ENCODE results near the gene DDX54. TPM values are rescaled to one million over a fixed set of nuclear protein-coding genes. Genes with fewer than 3 reads are reported as not detected.
A peak's percentile ranks its signal among the peaks of the same experiment; 100 is the strongest.

DDX54 gene
- total RNA-seq, 4 donors from 2014 or later, result 42.4 to 67.0 (median 51.8) TPM

GRCh38 chr12:113186033-113186365 is 721 bp upstream of the DDX54 start:
- TF ChIP-seq CTCF (IDR thresholded peaks at IDR 0.05), result no peak
- ATAC-seq (ENCODE audit: low FRiP score) (no peak), DNase-seq (ENCODE audit: low spot score) (no peak)

- DNase-seq (ENCODE audit: low spot score), result peak; percentile 57
- no peak for TF ChIP-seq CTCF (IDR thresholded peaks at IDR 0.05)
- peak; percentile 90 for ATAC-seq (ENCODE audit: low FRiP score)
These were observed 438 bp downstream of the DDX54 start for GRCh38 chr12:113184900-113185179.

GRCh38 chr12:113184098-113184899 is 979 bp downstream of the DDX54 start:
- no peak for TF ChIP-seq CTCF (IDR thresholded peaks at IDR 0.05)
- peak; percentile 62 for ATAC-seq (ENCODE audit: low FRiP score)

GRCh38 chr12:113183030-113183589 is 2.2 kb downstream of the DDX54 start:
- DNase-seq (ENCODE audit: low spot score), result no peak
- no peak for TF ChIP-seq CTCF (IDR thresholded peaks at IDR 0.05)
- no peak for ATAC-seq (ENCODE audit: low FRiP score)

More at GRCh38 chr12:113184098-113184899, 979 bp downstream of the DDX54 start:
- DNase-seq (ENCODE audit: low spot score), result peak; percentile 37

GRCh38 chr12:113181975-113182374 is 3.3 kb downstream of the DDX54 start:
- DNase-seq (ENCODE audit: low spot score), result no peak
- no peak for TF ChIP-seq CTCF (IDR thresholded peaks at IDR 0.05)
- ATAC-seq (ENCODE audit: low FRiP score), result no peak

- TF ChIP-seq CTCF (IDR thresholded peaks at IDR 0.05), result no peak
- DNase-seq (ENCODE audit: low spot score) (no peak), ATAC-seq (ENCODE audit: low FRiP score) (no peak)
These were observed 4.9 kb downstream of the DDX54 start for GRCh38 chr12:113180333-113180732.

GRCh38 chr12:113179023-113179422 is 6.3 kb downstream of the DDX54 start:
- DNase-seq (ENCODE audit: low spot score), result no peak
- no peak for TF ChIP-seq CTCF (IDR thresholded peaks at IDR 0.05)
- no peak for ATAC-seq (ENCODE audit: low FRiP score)
